GM21367 (cell line): ENCODE data around the gene TIMM8B.
"Not testable (repeated sequence)": the region's sequence is repeated elsewhere in the genome, so short reads cannot be mapped to it uniquely, and the experiment has no call there.

Experiments
- ATAC-seq: cut with Tn5 transposase; IDR thresholded peaks from one replicate; pipeline ENCODE4 v1.9.1; 2021; ENCODE audit not compliant: unreplicated experiment

TIMM8B gene

GRCh38 chr11:112086422-112087191 is at the start of gene TIMM8B, which contains the start of gene SDHD:
Gene TIMM8B, minus strand, starts transcription at chr11:112086756. Its CDS starts 33 bp downstream, at chr11:112086723.
Gene SDHD, plus strand, starts transcription at chr11:112086873. Its CDS starts 35 bp downstream, at chr11:112086908.
- peak; percentile 81 for ATAC-seq

- ATAC-seq, result no peak
These were observed 47.9 kb upstream of the TIMM8B start for GRCh38 chr11:112134473-112134872.

- no peak for ATAC-seq
These were observed 46.2 kb upstream of the TIMM8B start for GRCh38 chr11:112132737-112133136.

GRCh38 chr11:112129656-112130055 is 43.1 kb upstream of the TIMM8B start:
- no peak for ATAC-seq

GRCh38 chr11:112128483-112129121 is 42.0 kb upstream of the TIMM8B start:
- no peak for ATAC-seq

- no peak for ATAC-seq
These were observed 40.5 kb upstream of the TIMM8B start for GRCh38 chr11:112127056-112127455.

GRCh38 chr11:112123129-112123528 is 36.6 kb upstream of the TIMM8B start:
- ATAC-seq, result no peak

- ATAC-seq, result no peak
These were observed 35.5 kb upstream of the TIMM8B start for GRCh38 chr11:112121981-112122615.

GRCh38 chr11:112118176-112118575 is 31.6 kb upstream of the TIMM8B start:
- ATAC-seq, result no peak

GRCh38 chr11:112115386-112115785 is 28.8 kb upstream of the TIMM8B start:
- no peak for ATAC-seq

GRCh38 chr11:112114460-112114859 is 27.9 kb upstream of the TIMM8B start:
- ATAC-seq, result no peak

GRCh38 chr11:112113539-112114457 is 27.2 kb upstream of the TIMM8B start:
- ATAC-seq, result no peak

- no peak for ATAC-seq
These were observed 19.5 kb upstream of the TIMM8B start for GRCh38 chr11:112106070-112106469.

GRCh38 chr11:112103446-112103845 is 16.9 kb upstream of the TIMM8B start:
- ATAC-seq, result no peak

GRCh38 chr11:112100462-112100861 is 13.9 kb upstream of the TIMM8B start:
- no peak for ATAC-seq

- ATAC-seq, result no peak
These were observed 11.4 kb upstream of the TIMM8B start for GRCh38 chr11:112097734-112098528.

GRCh38 chr11:112096194-112096593 is 9.6 kb upstream of the TIMM8B start:
- ATAC-seq, result no peak

GRCh38 chr11:112095302-112095701 is 8.7 kb upstream of the TIMM8B start:
- ATAC-seq, result not testable (repeated sequence)

- ATAC-seq, result no peak
These were observed 656 bp upstream of the TIMM8B start for GRCh38 chr11:112087212-112087611.

- peak; percentile 20 for ATAC-seq
These were observed 634 bp downstream of the TIMM8B start for GRCh38 chr11:112085822-112086421.
